Central memory CD4-positive, alpha-beta T cell (primary cell): ENCODE measurements around the gene LRMDA.

ENCODE experiments used
- DNase-seq: peaks from one replicate; pipeline ENCODE4 v3.0.0; 2022

The LRMDA gene

DNA sequence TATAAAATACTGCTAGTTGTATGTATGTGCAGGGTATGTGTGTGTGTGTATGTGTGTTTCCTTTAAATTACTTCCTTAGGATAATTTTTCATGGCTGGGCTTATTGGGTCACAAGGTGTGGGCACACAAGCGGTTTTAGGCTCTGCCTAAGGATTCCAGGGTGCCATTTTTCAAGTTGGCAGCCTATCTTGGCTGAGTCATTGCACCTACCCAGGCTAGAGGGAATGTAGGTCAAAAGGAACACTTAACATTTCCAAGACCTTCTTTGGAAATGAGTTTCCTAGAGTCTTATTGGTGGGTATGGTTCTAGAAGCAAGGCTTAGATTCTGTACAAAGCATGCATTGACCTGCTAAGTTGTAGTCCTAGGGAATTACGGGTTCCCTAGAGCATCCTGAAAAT, 642.1 kb downstream of the LRMDA start:
- DNase-seq: no peak

DNA sequence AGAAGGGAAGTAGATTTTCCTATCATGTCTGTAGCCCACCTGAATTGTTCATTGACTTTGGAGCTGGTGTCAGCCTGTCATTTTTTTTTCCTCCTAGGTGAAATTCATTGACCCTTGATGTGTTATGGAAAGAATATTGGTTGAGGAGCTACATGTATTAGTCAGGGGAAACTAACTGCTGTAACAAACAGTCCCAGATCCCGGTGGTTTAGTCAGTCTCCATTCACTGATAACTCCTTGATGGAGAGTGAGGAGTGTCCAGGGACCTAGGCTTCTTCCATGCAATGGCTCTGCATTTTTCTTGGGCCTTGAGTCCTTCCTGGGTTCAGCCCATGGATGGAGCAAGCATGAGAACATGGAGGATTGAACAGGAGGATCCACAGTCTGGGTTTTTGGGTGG, 643.2 kb downstream of the LRMDA start:
- no peak for DNase-seq

DNA sequence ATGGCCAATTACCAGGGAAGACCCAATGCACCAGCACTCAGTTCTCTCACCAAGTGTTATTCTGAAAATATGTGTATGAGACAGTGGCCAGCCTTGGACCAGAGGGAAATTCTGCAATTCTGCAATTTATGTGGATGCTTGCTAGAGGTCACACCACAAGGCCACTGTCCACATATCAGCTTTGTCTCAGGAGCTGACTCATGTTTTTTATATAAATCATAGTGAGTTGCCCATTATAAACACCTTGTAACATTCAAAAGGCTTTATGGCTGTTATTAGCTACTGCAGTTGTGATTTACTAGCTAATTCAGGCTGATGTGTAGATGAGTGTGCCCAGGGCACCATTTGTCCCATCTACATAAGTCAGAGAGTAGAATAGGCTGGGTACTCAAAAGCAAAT, 649.0 kb downstream of the LRMDA start:
- no peak for DNase-seq

DNA sequence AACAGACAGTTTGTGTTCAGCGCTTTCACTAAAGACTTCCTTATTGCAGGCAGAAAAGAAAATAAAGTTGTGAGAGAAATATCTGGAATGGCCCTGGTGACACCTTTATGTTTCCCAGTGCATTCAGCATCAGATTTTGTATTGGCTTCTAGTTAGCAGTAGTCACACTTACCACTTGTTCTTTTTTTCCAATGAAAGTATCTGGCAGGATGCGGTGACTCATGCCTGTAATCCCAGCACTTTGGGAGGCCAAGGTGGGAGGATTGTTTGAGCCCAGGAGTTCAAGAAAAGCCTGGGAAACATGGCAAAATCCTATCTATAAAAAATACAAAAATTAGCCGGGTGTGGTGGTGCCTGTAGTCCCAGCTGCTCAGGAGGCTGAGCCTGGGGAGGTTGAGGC, 649.6 kb downstream of the LRMDA start:
- no peak for DNase-seq

DNA sequence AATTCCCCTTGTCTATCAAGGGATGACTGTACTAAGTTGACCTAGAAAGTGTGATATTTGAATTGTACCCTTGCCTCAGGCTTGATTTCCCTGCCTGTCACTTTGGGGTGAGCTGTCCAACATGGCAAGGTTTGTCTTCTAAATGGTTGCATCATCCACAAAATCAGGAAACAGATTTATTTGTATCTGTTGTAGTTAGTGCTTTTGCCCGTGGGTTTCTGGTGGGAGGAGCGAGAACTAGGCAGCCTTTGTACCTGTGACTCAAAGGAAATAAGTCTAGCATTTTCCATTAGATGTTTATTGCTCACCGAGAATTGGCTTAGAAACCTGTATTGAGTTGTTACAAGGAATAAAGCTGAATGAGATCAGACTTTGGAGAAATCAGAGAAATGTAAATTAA, 650.8 kb downstream of the LRMDA start:
- DNase-seq: no peak

DNA sequence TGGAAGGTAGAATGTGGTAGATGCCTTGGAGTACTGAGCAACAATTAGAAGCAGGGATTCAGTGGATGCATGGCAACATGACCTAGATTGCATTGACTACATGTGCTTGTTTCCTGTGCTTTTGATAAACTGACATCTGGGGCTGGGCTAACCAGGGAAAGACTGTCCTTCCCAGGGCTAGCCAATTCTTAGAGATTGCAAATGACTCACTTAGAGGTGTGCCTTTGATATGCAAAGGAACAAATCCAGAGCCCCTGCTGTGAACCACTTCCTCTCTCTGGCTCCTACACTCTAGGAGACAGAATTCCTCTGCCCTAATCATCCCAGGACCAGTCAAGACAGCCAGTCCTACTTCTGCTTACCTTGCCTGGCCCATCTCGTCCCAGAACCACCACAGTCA, 651.5 kb downstream of the LRMDA start:
- DNase-seq: no peak

DNA sequence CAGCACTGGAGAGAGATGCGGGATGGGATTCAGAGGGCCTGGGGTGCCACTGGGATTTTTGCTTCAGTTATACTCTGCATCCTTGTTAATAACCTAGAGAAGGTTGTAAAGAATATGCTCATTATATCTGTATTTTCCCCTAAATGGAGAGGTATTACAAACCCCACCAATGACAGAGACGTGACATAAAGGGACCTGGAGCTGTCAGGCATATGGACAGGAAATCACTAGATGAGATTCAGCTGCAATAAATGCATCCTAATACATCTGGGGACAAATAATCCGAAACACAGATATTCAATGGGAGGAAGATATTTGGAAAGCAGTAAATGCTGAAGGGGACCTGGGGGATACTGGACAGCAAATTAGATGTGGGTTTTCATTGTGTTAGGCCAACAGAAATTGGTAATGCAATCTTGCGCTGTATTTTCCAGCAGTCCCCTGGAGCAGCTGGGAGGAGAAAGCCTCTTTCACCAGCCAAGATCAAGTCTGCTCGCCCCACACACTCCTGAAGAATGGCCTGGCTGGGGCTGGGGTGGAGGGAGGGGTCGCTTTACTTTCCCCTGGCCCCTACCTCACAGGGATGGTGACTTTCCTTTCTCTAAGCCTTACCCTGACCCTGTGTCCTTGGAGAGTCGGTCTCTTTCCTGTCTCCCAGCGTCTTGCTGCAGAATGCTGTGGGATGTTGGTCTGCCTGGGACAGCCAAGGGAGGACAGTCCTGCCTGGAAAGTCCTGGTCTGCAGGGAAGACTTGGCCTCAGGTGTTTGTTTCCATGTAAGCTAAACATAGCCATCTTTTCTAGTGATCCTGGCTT, 653.8 kb downstream of the LRMDA start:
- no peak for DNase-seq

DNA sequence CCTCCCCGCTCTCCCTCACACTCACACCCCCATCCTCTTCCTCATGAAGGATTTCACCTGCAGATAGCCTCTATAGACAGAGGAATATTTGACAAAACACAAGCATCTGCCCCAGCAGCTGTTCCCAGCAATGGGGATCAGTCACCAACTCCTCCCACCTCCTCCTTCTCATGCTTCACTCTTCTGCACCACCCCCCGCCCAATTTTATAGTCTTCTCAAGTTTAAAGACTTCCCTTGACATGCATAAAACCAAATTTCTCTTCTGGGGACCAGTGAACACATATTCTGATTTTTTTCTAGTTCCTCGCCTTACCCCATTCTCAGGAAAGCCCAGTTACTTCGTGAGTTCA, 654.4 kb downstream of the LRMDA start:
- no peak for DNase-seq

DNA sequence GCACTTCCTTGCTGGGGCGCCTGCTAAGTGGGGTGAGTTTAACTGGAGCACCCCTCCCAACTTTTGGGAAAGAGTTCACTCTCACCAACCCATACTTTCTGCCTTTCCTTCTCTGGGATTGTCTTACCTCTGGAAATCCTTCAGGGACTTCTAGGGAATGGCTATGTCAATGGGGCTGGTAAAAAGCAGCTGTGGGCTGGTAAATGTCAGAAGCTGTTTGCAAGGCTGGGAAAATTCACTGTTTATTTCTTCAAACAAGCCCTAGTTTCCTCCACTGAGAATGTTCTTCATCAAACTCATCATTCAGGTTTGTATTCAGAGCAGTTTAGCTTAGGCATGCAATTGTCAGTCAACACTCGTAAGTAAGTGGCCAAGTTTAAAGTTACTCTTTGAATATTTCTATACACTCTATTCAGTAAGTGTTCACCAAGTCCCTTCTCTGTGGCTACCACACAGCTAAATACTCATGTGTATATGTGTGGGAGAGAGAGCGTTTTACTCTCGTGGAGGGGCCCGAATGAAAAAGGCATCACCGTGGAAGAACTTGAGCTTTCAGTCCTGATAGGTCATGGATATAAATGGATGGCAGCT, 654.8 kb downstream of the LRMDA start:
- DNase-seq: no peak

DNA sequence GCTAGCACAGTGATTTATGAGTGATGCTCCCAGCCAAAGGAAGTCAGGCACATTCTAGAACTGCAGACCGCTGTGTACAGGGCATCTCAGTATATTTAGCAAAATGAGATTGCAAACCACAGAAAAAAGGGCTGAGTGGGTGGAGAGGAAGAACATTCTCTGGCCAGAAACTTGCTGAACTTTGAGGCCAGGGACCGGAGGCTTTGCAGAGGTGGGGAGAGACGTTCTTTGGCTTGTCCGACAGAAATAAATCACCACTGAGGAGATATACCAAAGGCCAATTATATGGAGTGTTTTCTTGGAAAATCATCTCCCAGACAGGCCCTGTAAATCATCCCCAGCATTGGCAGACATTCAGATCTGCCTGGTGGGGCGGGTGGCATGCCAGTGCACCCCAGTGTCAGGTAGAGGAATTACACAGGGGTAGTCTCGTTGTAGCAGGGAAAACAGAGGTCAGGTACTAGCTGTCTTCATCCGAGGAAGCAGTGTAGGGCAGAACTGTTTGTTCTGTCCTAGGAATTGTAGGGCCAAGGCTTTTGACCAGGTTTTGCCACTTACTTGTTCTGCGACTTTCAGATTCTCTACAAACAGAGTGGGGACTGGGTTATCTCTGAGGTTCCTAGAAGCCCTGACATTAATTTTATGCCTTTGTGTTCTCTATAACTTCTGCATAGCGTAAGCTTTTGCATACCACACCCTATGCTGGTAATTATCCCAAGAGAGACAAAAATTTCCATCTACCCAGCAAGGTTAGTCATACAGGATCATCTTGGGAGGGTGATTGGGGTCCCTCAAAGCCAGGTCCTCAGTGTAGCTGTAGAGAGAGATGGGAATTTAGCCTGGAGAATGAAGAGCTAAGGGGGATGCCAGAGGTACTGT, 655.6 kb downstream of the LRMDA start:
- DNase-seq: no peak

DNA sequence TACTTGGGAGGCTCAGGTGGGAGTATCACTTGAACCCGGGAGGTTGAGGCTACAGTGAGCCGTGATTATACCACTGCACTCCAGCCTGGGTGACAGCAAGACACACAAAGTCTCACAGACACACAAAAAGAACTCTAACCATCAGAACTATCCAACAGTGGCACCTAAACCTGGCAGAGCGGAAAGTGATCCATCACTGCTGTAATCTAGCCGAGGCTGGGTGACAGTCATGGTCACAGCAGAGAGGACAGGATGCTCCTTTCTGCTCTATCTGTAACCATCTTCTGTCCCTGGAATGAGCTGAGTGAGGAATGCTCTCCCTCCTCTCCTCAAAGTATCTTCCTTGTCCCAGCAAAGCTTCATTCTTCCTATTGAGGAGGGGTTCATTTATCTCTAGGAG, 656.6 kb downstream of the LRMDA start:
- DNase-seq: no peak

DNA sequence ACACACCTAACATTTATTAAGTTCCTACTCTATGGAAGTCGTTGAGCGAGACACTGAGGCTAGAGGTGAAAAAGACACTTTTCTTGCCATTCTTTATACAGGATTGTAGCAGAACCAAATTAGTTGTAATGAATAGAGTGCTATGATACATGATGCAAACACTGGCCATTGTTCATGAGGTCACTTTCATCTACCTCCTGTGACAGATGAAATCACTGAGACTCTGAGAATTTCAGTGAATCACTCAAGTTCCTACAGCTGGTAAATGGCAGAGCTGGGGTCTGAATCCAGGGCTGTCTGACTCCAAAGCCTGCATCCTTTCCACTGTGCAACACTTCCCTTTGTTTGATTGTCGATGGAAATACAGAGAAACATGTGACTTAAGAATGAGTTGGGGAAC, 657.6 kb downstream of the LRMDA start:
- no peak for DNase-seq

DNA sequence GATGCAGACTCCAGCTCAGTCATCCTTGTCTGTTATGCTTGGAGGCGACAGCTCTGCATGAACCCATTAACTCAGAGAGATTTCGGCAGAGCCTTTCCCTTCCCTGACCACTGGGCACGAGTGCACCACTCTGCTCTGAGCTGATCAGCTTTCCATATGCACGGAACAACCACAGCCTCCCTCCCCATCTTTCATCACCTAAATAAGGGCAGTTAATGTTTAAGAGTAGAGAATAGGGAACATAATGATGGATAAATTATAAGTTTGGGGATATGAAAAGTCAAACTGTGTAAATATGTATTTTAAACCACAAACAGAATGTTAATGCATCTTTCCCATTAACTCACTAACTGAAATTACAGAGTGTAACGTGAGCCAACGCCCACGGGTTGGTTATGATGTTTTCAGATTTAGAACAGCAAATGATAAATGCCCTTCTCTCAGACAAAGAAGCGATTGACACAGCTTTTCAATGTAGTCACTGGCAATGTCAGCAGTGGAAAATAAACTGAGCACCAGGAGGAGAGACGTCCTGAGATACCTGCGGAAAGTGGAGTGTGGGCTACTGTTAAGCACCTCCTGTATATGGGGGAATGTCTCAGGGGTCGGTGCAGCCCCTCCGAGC, 658.2 kb downstream of the LRMDA start:
- no peak for DNase-seq

DNA sequence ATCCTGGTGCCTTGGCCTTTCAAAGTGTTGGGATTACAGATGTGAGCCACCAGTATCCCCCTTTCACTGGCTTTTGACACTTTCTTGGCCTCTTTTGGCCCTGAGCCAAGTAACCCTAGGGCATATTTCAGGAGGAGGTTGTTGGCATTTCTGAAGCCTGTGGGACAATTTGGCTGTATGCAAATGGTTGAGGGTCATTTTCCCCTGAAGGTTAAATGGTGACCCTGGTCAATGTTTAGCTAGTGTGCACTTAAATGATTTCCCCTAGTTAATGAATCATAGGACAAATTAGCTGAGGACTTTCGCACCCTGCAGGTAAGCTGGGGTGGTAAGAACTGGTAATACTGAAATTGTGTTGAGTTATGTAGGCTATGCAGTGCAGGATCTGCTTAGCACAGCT, 660.5 kb downstream of the LRMDA start:
- no peak for DNase-seq

DNA sequence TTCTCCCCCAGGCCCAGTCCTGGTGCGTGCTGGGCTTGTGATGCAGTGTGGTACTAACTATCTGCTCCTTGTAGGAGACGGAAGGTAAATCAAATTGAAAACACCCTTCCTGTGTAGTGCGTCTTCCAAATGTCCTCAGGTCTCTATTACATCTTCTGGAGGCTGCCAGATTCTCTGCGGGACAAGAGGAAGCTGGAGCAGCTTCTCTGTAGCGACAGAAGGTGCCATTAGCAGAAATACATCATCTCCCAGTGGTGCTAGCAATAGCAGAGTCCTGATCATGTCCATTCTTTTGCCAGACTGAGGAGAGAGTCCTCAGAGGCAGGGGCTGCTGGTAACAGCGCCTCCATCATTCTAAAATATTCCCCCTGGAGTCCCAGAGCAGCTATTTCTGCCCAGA, 675.2 kb downstream of the LRMDA start:
- no peak for DNase-seq

DNA sequence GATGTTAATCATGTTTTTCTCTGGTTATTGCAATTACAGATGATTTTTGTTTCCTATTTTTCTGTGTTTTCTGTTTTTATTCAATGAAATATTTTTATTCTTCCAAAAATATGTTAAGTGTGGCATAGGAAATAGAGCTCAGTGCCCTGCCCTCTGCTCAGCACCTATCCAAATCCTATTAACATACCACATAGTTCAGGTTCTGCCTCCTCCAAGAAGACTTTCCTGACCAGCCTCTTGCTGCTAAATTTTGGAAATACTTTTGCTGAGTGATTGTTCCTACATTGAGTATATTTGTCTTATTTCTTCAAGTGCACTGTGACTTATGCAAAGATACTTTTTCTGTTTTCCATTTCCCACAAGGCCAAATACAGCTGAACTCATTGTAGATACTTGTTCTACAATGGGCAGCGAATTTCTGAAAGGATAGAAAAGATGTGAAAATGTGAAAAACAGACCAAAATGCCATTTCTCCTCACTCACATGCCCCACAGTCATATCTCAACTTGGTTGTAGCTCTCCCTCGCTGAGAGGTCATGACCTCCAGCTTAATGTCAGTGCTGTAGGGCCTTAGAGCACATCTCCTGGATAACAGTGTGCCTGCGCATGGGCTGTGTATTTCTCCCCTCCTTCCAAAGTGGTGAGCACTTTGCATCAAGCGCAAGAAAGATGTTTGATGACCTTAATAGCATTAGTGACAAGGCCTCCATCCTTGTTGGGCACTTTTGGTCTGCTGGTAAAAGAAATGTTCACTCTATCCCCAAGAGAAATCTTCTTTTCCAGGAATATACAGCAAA, 677.3 kb downstream of the LRMDA start:
- no peak for DNase-seq

DNA sequence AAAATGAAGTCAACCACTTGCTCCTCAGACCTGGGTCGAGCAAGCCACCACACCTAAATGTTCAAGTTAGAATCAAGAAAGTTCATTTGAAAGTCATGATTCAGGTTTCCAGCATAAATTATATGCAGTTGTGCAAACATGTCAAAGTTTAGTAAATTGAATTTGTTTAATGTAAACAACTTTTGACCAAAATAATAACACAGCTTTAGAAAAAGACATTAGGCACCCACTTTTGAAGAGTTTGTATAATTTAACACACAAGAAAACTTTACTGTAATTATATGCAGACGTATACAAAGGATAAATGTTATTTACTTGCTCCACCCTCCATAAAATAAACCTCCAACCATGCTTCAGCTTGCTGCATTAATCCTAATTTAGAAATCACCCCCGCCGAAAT, 680.0 kb downstream of the LRMDA start:
- DNase-seq: no peak

DNA sequence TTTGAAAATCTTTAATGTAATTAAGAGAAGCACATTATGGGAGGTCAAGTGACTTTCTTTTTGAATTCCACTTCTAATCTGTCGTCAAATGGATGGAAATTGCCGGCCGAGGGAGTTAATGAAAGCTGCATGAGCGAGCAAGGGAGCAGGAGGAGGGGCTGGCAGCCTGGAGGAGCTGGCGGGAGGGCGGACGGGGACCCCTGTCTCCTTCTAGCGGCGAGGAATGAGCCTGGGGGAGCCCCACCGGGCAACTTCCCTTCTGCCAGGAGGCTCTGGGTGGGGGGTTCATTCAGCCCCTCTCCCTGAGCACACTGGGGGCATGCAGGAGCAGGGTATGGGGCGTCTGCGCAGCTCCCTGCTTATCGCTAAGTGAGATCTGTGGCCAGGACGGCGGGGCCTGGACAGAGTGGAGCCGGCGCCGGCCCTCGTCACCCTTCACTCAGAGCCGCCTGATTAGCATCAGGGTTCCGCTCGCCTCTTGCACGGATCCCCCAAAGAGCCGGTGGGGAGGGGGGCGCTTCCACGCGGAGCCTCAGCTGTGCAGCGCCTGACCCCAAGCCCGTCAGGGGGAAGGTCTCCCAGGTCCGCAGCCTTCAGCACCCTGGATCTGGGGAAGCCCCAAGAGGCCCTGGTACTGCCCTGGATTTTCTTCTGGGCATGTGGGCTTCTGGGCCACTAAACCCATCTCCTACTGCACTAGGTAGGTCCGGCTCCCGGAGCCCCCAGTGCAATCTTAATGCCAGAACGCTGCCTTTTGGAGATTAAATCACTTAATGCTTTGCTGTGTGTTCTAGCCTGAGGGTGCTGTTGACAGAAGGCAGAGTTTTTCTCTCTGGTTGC, 680.8 kb downstream of the LRMDA start:
- DNase-seq: no peak

DNA sequence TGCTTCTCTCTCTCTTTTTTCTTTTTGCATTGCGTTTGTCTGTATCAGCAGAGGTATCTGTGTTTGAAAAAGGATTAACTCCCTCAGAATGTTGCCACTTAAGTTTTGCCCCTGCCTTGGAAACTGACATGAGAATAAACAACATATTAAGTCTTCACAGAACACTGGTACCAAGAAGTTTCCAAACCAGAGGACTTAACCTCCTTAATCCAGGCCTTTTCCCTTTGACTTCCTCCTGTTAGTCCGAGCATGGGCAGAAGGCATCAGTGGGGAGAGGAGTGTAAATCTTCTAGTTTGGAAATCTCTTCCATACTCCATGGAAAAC, 681.4 kb downstream of the LRMDA start:
- no peak for DNase-seq

DNA sequence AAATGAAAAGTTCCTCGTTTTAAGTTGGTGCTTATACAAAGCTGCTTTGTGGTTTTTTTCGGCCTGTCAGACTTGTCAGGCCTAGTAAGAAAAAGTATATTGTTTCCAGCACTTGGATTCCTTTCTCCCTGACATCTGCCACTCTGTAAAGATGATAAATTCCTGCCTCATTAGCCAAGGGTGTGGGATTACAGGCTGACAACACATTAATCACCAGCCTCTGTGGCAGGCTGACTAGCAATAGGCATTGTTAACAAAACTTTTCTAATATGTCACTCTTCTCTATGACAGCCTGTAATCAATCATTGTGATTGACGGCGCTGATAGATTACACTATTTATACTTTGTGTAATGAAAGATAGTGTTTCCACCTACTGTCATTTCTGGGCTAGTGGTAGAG, 682.5 kb downstream of the LRMDA start:
- no peak for DNase-seq

DNA sequence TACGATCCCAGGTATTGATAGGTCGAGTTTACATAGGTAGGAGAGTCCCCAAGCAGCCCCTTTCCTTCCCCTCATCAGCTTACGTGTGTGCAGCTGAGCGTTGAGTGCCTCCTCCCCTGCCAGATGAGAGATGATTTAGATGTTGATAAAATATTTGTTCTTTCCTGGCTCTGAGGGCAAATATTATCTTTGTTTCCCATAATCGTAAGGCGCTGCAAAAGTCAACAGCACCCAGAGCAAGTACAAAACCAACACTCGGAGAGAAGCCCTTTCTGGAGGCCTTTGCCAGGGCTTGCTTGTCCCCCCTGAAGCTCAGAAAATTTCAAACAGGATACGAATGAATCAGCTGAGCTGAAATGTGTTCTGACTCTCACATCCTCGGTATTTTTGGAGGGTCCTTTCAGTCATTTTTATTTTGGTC, 683.2 kb downstream of the LRMDA start:
- no peak for DNase-seq

DNA sequence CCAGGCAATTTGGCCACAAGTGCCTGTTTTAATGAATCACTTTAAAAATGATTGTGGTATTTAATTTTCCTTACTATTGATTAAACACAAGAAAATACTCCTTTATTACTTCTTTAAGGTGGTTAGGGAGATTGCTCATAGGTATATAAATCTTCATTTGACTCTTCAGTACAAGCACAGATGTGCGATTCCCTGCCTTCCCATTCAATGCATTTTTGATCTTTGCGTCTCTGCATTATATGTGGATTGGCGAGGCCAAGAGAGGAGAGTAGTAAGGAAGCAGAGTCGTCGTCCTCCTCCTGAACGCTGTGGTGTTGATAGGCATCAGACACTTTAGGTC, 683.7 kb downstream of the LRMDA start:
- no peak for DNase-seq
